Measurements from ENCODE around the gene LBHD2. TPM values are rescaled to one million over a fixed set of nuclear protein-coding genes. Genes with fewer than 3 reads are reported as not detected.

The LBHD2 gene
- total and polyA plus RNA-seq, 10 of the 15 experiments (the other 5 are each of a cell fraction or from before 2014, with no cell fraction given): not detected

DNA sequence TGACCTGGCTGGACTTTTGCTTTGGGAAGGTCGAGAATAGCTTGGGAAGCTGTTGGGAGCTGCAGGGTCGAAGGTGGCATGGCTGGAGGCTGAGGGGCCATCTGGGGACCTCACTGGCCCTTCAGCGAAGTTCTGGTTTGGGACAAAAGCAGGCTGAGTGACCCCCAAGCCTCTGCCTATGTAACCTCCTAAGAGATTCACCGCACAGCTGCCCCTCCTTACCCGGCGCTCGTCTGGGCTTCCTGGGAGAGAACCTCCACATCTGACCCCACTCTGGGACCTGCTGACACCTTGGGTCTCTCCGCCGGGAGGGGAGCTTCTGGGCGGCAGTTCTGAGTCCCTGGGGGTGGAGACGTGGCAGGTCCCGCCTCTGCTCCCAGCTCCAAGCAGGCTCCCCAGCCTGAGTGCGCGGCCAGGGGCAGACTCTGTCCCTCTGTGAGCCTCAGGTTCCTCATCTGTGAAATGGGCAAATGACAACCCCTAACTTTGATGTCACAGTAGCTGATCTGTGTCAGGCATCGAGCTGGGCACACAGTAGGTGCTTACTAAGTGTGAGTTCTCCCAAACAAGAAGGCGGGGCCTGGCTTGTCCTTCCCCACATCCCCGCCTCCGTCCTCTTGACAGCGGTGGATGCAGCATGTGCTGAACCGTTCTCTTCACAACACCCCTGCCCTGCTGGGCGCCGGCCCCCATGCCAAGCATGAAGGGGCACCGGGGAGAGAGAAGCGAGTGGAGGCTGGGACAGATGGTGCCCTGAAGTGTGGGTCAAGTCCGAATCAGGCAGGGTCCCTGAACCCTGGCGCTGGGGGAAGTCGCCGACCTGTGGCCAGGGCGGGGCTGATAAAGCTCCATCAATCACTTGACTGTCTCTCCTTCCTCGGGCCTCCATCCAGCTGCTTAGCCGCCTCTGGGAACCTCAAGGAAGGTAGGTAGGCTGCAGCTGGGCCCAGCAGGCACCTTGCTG lies 14.3 kb downstream of the LBHD2 start:
- 66% methylated on average over 30 of the region's 31 CpGs for WGBS (ENCODE audit: insufficient coverage, insufficient replicate concordance, low lambda C conversion rate, missing lambda C conversion rate)
- no peak overlapping the region for H3K4me2 ChIP-seq (ENCODE audit: control insufficient read depth, insufficient read depth)
- H3K27ac ChIP-seq (ENCODE audit: control insufficient read depth, insufficient read depth): no peak overlapping the region
- no peak for TF ChIP-seq ASH2L (IDR thresholded peaks at IDR 0.05; ENCODE audit: borderline replicate concordance, low read depth)
- TF ChIP-seq, protein P1, sequence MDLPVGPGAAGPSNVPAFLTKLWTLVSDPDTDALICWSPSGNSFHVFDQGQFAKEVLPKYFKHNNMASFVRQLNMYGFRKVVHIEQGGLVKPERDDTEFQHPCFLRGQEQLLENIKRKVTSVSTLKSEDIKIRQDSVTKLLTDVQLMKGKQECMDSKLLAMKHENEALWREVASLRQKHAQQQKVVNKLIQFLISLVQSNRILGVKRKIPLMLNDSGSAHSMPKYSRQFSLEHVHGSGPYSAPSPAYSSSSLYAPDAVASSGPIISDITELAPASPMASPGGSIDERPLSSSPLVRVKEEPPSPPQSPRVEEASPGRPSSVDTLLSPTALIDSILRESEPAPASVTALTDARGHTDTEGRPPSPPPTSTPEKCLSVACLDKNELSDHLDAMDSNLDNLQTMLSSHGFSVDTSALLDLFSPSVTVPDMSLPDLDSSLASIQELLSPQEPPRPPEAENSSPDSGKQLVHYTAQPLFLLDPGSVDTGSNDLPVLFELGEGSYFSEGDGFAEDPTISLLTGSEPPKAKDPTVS (IDR thresholded peaks at IDR 0.05; ENCODE audit: low read depth, low read length): no peak
- TF ChIP-seq, protein P2, sequence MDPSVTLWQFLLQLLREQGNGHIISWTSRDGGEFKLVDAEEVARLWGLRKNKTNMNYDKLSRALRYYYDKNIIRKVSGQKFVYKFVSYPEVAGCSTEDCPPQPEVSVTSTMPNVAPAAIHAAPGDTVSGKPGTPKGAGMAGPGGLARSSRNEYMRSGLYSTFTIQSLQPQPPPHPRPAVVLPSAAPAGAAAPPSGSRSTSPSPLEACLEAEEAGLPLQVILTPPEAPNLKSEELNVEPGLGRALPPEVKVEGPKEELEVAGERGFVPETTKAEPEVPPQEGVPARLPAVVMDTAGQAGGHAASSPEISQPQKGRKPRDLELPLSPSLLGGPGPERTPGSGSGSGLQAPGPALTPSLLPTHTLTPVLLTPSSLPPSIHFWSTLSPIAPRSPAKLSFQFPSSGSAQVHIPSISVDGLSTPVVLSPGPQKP (IDR thresholded peaks at IDR 0.05; ENCODE audit: low read depth, low read length): no peak
- TF ChIP-seq NFYA (IDR thresholded peaks at IDR 0.05; ENCODE audit: borderline replicate concordance, low read depth, low read length): no peak
- no peak for TF ChIP-seq SMARCA5 (IDR thresholded peaks at IDR 0.05)
- no peak for TF ChIP-seq RFX5 (IDR thresholded peaks at IDR 0.05; ENCODE audit: low read depth, low read length)
- TF ChIP-seq BCL3 (IDR thresholded peaks at IDR 0.05; ENCODE audit: borderline replicate concordance, insufficient read depth, low read depth, low read length, poor library complexity, severe bottlenecking): no peak
- TF ChIP-seq NFXL1 (IDR thresholded peaks at IDR 0.05; ENCODE audit: borderline replicate concordance): no peak
- no peak for TF ChIP-seq ESRRA (IDR thresholded peaks at IDR 0.05; ENCODE audit: low read length)
- no peak for TF ChIP-seq ATF7 (IDR thresholded peaks at IDR 0.05; ENCODE audit: low read depth)
- TF ChIP-seq ZNF217 (IDR thresholded peaks at IDR 0.05): no peak
- TF ChIP-seq E2F4 (IDR thresholded peaks at IDR 0.05; ENCODE audit: low read depth, low read length): no peak
- no peak for TF ChIP-seq MEF2B (IDR thresholded peaks at IDR 0.05; ENCODE audit: partially characterized antibody, poor library complexity, severe bottlenecking)
- no peak for TF ChIP-seq JUND (IDR thresholded peaks at IDR 0.05; ENCODE audit: low read depth, low read length)
- TF ChIP-seq NR2C2 (IDR thresholded peaks at IDR 0.05; ENCODE audit: borderline replicate concordance, control insufficient read depth, insufficient read length, low read depth): no peak
- no peak for TF ChIP-seq NBN (IDR thresholded peaks at IDR 0.05)
- FAIRE-seq (no peak), DNase-seq (ENCODE audit: low read depth, low spot score) (no peak), ATAC-seq (no peak)
- no peak overlapping the region for H3K4me3 ChIP-seq
- H4K20me1 ChIP-seq (ENCODE audit: control insufficient read depth, insufficient read depth): no peaks in the 10 kb centered on the region
- in situ Hi-C loops (cut with MboI): no loop called here
- H3K4me1 ChIP-seq (ENCODE audit: control insufficient read depth, insufficient read depth, low read length): peaks cover 21% of the 10 kb centered on the region
- 0 out of 4 replicates have a peak, but pooled peaks cover 0 to 4% of the 10 kb centered on the region in 2 experiments for H3K27me3 ChIP-seq (replicated peaks in 1 of 2; ENCODE audit: control insufficient read depth in 2 of 2, insufficient read depth in 2 of 2, low read length in 1 of 2)
- no peaks in the 10 kb centered on the region for H3K36me3 ChIP-seq (ENCODE audit: control insufficient read depth in 2 of 2, insufficient read depth in 2 of 2, low read length in 1 of 2)
- ChIA-PET SMC1A (ENCODE audit: uncharacterized antibody, unreplicated experiment) (no interaction called here), POLR2A (no interaction called here), RAD21 (ENCODE audit: unreplicated experiment) (no interaction called here), CTCF (interaction anchor here (0.6 to 3.2 kb wide), 4 partner anchors 8 to 704 kb away, joined by 3 to 37 read pairs (median 3); no protein-coding TSS in a partner anchor)
- intact Hi-C loops (cut with micrococcal nuclease; ENCODE audit: unreplicated experiment): no loop called here
- H3K9ac ChIP-seq (ENCODE audit: control insufficient read depth, insufficient read depth, low read length): no peak overlapping the region
- no peaks in the 10 kb centered on the region for H3K79me2 ChIP-seq (ENCODE audit: control insufficient read depth, insufficient read depth, low read length)
- BruUV-seq (replicated peaks): no TSS peak
- no peak overlapping the region for H2AFZ ChIP-seq (ENCODE audit: control insufficient read depth, low read depth, low read length)
- H3K9me3 ChIP-seq (replicated peaks; ENCODE audit: control insufficient read depth, insufficient read depth, low read length): no peaks in the 10 kb centered on the region
